HepG2 (cell line): ENCODE results near the gene C14orf180. TPM values are rescaled to one million over a fixed set of nuclear protein-coding genes. Genes with fewer than 3 reads are reported as not detected.

Source experiments
- EZH2 ChIP-seq: conservative IDR thresholded peaks from 2 replicates; pipeline ENCODE4 v1.6.1; 2012; ENCODE audit warnings: mild to moderate bottlenecking, low read depth, low read length, moderate library complexity
- GABPB1 ChIP-seq: IDR thresholded peaks from 2 replicates; pipeline ENCODE4 v1.6.1; 2016; ENCODE audit warnings: mild to moderate bottlenecking, missing genetic modification reagents, moderate library complexity, missing compliant biosample characterization
- KDM3A ChIP-seq: IDR thresholded peaks from 2 replicates; pipeline ENCODE4 v1.6.1; 2018; ENCODE audit warnings: low read depth, missing compliant biosample characterization
- NFIC ChIP-seq: IDR thresholded peaks from 2 replicates; pipeline ENCODE4 v1.6.1; 2012; ENCODE audit warnings: mild to moderate bottlenecking, low read length, inconsistent platforms
- ZBTB3 ChIP-seq: sonication (generic); formaldehyde crosslinking; IDR thresholded peaks from 2 replicates; pipeline ENCODE4 v1.4.0; 2020; ENCODE audit warnings: low read depth, mild to moderate bottlenecking, moderate library complexity, missing genetic modification reagents, borderline replicate concordance
- ZFP36 ChIP-seq: fragments of 150-350 bp; IDR thresholded peaks from 2 replicates; pipeline ENCODE4 v1.6.1; 2018; ENCODE audit warnings: borderline replicate concordance, low read length, low read depth; ENCODE audit not compliant: partially characterized antibody
- ZNF138 ChIP-seq: sonication (generic); formaldehyde crosslinking; IDR thresholded peaks from 2 replicates; pipeline ENCODE4 v1.5.0; 2020; ENCODE audit warnings: mild to moderate bottlenecking, low read depth, missing genetic modification reagents
- ZNF232 ChIP-seq: sonication (generic); formaldehyde crosslinking; IDR thresholded peaks from 2 replicates; pipeline ENCODE4 v1.4.0; 2020; ENCODE audit warnings: missing genetic modification reagents, borderline replicate concordance
- ZNF468 ChIP-seq: sonication (generic); formaldehyde crosslinking; IDR thresholded peaks from 2 replicates; pipeline ENCODE4 v1.8.0; 2022; ENCODE audit warnings: mild to moderate bottlenecking, moderate library complexity, missing genetic modification reagents
- ZNF547 ChIP-seq: sonication (generic); formaldehyde crosslinking; IDR thresholded peaks from 2 replicates; pipeline ENCODE4 v1.5.1; 2020; ENCODE audit warnings: mild to moderate bottlenecking, missing genetic modification reagents
- ZNF670 ChIP-seq: sonication (generic); formaldehyde crosslinking; IDR thresholded peaks from 2 replicates; pipeline ENCODE4 v1.8.0; 2022; ENCODE audit warnings: mild to moderate bottlenecking, missing genetic modification reagents, borderline replicate concordance
- ZNF724P ChIP-seq: sonication (generic); formaldehyde crosslinking; IDR thresholded peaks from 2 replicates; pipeline ENCODE4 v1.8.0; 2022; ENCODE audit warnings: missing genetic modification reagents, borderline replicate concordance
- ZNF768 ChIP-seq: sonication (generic); formaldehyde crosslinking; IDR thresholded peaks from 2 replicates; pipeline ENCODE4 v1.4.0; 2020; ENCODE audit warnings: missing genetic modification reagents
- ZNF777 ChIP-seq: sonication (generic); formaldehyde crosslinking; IDR thresholded peaks from 2 replicates; pipeline ENCODE4 v1.4.0; 2020; ENCODE audit warnings: missing genetic modification reagents
- ZNF788 ChIP-seq: sonication (generic); formaldehyde crosslinking; IDR thresholded peaks from 2 replicates; pipeline ENCODE4 v1.5.0; 2020; ENCODE audit warnings: mild to moderate bottlenecking, missing genetic modification reagents, borderline replicate concordance
- polyA plus RNA-seq, 8 experiments: library from polyadenylated mRNA; depleted of rRNA in 3 of 8; stranded (reverse) in 7 of 8; unstranded in 1 of 8; fragments of >200 nt; fragmentation: Illumina TruSeq in 4 of 8; extraction: Trizol in 4 of 8; gene quantifications; 2 replicates each; pipeline versions ENCODE4 v1.2.1 to v1.2.3, GENCODE V29; 2011 to 2016; ENCODE audit warnings: low read depth in 4 of 8, missing spikeins in 1 of 8, mixed read lengths in 1 of 8; ENCODE audit not compliant: insufficient read depth in 1 of 8
- total RNA-seq, 5 experiments: library from RNA; depleted of rRNA; stranded (reverse); fragments of >200 nt; fragmentation: Illumina TruSeq; extraction: Trizol; gene quantifications; 2 replicates each; pipeline ENCODE4 v1.2.3, GENCODE V29; 2016; ENCODE audit warnings: low read depth in 1 of 5
- TF ChIP-seq, protein P1 (sequence below): sonication (generic); formaldehyde crosslinking; IDR thresholded peaks from 2 replicates; pipeline ENCODE4 v1.4.0; 2020; ENCODE audit warnings: missing genetic modification reagents, mild to moderate bottlenecking, borderline replicate concordance
- TF ChIP-seq, protein P2 (sequence below): sonication (generic); formaldehyde crosslinking; IDR thresholded peaks from 2 replicates; pipeline ENCODE4 v1.4.0; 2020; ENCODE audit warnings: missing genetic modification reagents, borderline replicate concordance
- TF ChIP-seq, protein P3 (sequence below): sonication (generic); formaldehyde crosslinking; IDR thresholded peaks from 2 replicates; pipeline ENCODE4 v1.4.0; 2020; ENCODE audit warnings: missing genetic modification reagents, borderline replicate concordance
- TF ChIP-seq, protein P4 (sequence below): sonication (generic); formaldehyde crosslinking; IDR thresholded peaks from 2 replicates; pipeline ENCODE4 v1.4.0; 2020; ENCODE audit warnings: missing genetic modification reagents

C14orf180 gene
- total and polyA plus RNA-seq, 2 of the 13 experiments (the other 11 are each of a cell fraction or from before 2014, with no cell fraction given) = not detected

DNA sequence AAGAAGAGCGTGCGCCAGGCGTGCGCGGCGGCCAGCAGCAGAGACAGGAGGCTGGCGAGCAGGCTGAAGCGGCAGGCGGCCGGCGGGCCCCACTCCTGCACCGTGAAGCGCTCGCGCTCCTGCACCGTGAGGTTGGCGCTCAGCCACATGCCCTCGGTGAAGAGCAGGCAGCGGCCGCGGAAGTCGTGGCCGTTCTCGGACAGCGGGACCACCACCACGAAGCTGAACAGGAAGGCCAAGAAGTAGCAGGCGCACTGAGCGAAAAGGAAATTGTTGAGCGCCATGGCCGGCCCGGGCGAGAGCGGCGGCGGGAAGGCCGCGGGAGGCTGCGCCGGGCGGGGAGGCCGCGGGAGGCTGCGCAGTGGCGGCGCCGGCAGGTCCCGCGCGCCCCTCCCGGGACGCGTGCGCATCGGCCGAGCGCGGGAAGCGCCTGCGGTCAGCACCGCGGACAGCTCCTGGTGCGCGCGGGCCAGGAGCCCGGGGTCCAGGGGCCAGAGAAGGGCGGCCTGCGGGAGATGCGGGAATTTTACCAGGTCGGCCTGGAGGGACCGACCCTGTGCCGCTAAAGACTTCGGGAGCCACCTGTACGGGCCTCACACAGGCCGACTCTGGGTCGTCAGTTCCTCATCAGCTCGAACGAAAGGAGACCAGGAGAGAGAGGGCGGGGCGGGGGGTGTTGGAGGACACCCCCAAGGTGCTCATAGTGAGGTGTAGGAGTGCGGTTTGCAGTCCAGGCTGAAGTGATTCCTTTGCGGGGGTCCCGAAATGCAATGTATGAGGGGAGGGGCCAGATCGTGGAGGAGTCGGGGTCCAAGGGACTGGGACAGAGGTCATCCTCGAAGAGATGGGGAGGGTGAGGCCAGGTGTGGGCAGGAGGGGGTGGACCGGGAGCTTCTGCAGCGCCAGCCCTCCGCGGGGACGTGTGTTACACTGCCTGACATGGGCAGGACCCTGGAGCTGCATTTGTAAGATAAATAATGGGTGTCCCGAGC, 25.2 kb downstream of the C14orf180 start, which contains the start of gene TMEM179 (continued):
- TF ChIP-seq ZNF468 (CRISPR knock-in tag) (no peak), EZH2 (no peak), ZBTB3 (CRISPR knock-in tag) (no peak), KDM3A (CRISPR knock-in tag) (no peak), ZNF768 (CRISPR knock-in tag) (0 out of 2 replicates have a peak, but pooled peaks have one; percentile 39), NFIC (no peak), ZFP36 (no peak), ZNF232 (peak; percentile 45; the same call in 1 of the 2 replicates), ZNF788 (CRISPR knock-in tag) (no peak), ZNF777 (CRISPR knock-in tag) (peak; percentile 42; the same call in 1 of the 2 replicates), ZNF724P (CRISPR knock-in tag) (no peak), ZNF670 (CRISPR knock-in tag) (no peak), GABPB1 (CRISPR knock-in tag) (peak; percentile 42; the same call in 1 of the 2 replicates), ZNF547 (CRISPR knock-in tag) (0 out of 2 replicates have a peak, but pooled peaks have one; percentile 35), ZNF138 (CRISPR knock-in tag) (0 out of 2 replicates have a peak, but pooled peaks have one; percentile 56)
- TF ChIP-seq, protein P1, sequence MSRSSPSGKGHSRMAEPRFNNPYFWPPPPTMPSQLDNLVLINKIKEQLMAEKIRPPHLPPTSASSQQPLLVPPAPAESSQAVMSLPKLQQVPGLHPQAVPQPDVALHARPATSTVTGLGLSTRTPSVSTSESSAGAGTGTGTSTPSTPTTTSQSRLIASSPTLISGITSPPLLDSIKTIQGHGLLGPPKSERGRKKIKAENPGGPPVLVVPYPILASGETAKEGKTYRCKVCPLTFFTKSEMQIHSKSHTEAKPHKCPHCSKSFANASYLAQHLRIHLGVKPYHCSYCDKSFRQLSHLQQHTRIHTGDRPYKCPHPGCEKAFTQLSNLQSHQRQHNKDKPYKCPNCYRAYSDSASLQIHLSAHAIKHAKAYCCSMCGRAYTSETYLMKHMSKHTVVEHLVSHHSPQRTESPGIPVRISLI (CRISPR knock-in tag) = no peak
- TF ChIP-seq, protein P2, sequence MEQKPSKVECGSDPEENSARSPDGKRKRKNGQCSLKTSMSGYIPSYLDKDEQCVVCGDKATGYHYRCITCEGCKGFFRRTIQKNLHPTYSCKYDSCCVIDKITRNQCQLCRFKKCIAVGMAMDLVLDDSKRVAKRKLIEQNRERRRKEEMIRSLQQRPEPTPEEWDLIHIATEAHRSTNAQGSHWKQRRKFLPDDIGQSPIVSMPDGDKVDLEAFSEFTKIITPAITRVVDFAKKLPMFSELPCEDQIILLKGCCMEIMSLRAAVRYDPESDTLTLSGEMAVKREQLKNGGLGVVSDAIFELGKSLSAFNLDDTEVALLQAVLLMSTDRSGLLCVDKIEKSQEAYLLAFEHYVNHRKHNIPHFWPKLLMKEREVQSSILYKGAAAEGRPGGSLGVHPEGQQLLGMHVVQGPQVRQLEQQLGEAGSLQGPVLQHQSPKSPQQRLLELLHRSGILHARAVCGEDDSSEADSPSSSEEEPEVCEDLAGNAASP (CRISPR knock-in tag) = peak; percentile 26; the same call in 1 of the 2 replicates
- TF ChIP-seq, protein P3, sequence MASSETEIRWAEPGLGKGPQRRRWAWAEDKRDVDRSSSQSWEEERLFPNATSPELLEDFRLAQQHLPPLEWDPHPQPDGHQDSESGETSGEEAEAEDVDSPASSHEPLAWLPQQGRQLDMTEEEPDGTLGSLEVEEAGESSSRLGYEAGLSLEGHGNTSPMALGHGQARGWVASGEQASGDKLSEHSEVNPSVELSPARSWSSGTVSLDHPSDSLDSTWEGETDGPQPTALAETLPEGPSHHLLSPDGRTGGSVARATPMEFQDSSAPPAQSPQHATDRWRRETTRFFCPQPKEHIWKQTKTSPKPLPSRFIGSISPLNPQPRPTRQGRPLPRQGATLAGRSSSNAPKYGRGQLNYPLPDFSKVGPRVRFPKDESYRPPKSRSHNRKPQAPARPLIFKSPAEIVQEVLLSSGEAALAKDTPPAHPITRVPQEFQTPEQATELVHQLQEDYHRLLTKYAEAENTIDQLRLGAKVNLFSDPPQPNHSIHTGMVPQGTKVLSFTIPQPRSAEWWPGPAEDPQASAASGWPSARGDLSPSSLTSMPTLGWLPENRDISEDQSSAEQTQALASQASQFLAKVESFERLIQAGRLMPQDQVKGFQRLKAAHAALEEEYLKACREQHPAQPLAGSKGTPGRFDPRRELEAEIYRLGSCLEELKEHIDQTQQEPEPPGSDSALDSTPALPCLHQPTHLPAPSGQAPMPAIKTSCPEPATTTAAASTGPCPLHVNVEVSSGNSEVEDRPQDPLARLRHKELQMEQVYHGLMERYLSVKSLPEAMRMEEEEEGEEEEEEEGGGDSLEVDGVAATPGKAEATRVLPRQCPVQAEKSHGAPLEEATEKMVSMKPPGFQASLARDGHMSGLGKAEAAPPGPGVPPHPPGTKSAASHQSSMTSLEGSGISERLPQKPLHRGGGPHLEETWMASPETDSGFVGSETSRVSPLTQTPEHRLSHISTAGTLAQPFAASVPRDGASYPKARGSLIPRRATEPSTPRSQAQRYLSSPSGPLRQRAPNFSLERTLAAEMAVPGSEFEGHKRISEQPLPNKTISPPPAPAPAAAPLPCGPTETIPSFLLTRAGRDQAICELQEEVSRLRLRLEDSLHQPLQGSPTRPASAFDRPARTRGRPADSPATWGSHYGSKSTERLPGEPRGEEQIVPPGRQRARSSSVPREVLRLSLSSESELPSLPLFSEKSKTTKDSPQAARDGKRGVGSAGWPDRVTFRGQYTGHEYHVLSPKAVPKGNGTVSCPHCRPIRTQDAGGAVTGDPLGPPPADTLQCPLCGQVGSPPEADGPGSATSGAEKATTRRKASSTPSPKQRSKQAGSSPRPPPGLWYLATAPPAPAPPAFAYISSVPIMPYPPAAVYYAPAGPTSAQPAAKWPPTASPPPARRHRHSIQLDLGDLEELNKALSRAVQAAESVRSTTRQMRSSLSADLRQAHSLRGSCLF (CRISPR knock-in tag) = 0 out of 2 replicates have a peak, but pooled peaks have one; percentile 25
- TF ChIP-seq, protein P4, sequence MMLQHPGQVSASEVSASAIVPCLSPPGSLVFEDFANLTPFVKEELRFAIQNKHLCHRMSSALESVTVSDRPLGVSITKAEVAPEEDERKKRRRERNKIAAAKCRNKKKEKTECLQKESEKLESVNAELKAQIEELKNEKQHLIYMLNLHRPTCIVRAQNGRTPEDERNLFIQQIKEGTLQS = peak; percentile 44; the same call in 1 of the 2 replicates
